ENCODE results near the gene DOCK6.

GRCh38 chr19:11279505-11280236, 17.3 kb upstream of the DOCK6 start:
- TF ChIP-seq CTCF (IDR thresholded peaks at IDR 0.05) (no peak), TP53 (CRISPR knock-in tag; IDR thresholded peaks at IDR 0.05) (no peak), CREM (CRISPR knock-in tag; IDR thresholded peaks at IDR 0.05) (no peak), ZNF416 (CRISPR knock-in tag; IDR thresholded peaks at IDR 0.05) (no peak), TCF7 (CRISPR knock-in tag; IDR thresholded peaks at IDR 0.05; ENCODE audit: low read depth) (no peak), MYBL2 (CRISPR knock-in tag; IDR thresholded peaks at IDR 0.05) (no peak), FOXJ3 (CRISPR knock-in tag; IDR thresholded peaks at IDR 0.05; ENCODE audit: borderline replicate concordance) (no peak), NFATC4 (CRISPR knock-in tag; IDR thresholded peaks at IDR 0.05) (no peak)
- TF ChIP-seq, protein P1, sequence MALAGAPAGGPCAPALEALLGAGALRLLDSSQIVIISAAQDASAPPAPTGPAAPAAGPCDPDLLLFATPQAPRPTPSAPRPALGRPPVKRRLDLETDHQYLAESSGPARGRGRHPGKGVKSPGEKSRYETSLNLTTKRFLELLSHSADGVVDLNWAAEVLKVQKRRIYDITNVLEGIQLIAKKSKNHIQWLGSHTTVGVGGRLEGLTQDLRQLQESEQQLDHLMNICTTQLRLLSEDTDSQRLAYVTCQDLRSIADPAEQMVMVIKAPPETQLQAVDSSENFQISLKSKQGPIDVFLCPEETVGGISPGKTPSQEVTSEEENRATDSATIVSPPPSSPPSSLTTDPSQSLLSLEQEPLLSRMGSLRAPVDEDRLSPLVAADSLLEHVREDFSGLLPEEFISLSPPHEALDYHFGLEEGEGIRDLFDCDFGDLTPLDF (CRISPR knock-in tag; IDR thresholded peaks at IDR 0.05): no peak
- TF ChIP-seq, protein P2, sequence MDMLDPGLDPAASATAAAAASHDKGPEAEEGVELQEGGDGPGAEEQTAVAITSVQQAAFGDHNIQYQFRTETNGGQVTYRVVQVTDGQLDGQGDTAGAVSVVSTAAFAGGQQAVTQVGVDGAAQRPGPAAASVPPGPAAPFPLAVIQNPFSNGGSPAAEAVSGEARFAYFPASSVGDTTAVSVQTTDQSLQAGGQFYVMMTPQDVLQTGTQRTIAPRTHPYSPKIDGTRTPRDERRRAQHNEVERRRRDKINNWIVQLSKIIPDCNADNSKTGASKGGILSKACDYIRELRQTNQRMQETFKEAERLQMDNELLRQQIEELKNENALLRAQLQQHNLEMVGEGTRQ (CRISPR knock-in tag; IDR thresholded peaks at IDR 0.05): no peak

Data from WTC11 (cell line).